HepG2 (cell line): ENCODE measurements around the gene TWNK. TPM values are rescaled to one million over a fixed set of nuclear protein-coding genes. Genes with fewer than 3 reads are reported as not detected.

Experiments
- DNMT1 ChIP-seq: sonication (generic); formaldehyde crosslinking; IDR thresholded peaks from 2 replicates; pipeline ENCODE4 v1.5.1; 2020; ENCODE audit warnings: mild to moderate bottlenecking, missing genetic modification reagents
- FOXP4 ChIP-seq: sonication (generic); formaldehyde crosslinking; IDR thresholded peaks from 2 replicates; pipeline ENCODE4 v1.4.0; 2020; ENCODE audit warnings: missing genetic modification reagents
- HNRNPL ChIP-seq: fragments of 200-400 bp; formaldehyde crosslinking; IDR thresholded peaks from 2 replicates; pipeline ENCODE4 v1.6.1; 2017; ENCODE audit warnings: mild to moderate bottlenecking, low read depth, low read length
- HOXA3 ChIP-seq: sonication (generic); formaldehyde crosslinking; IDR thresholded peaks from 2 replicates; pipeline ENCODE4 v1.5.0; 2020; ENCODE audit warnings: missing genetic modification reagents
- KDM3A ChIP-seq: IDR thresholded peaks from 2 replicates; pipeline ENCODE4 v1.6.1; 2018; ENCODE audit warnings: low read depth, missing compliant biosample characterization
- KDM6A ChIP-seq: IDR thresholded peaks from 2 replicates; pipeline ENCODE4 v1.6.1; 2016; ENCODE audit warnings: low read depth
- KMT2B ChIP-seq: IDR thresholded peaks from 2 replicates; pipeline ENCODE4 v1.6.1; 2016; ENCODE audit warnings: missing genetic modification reagents, missing compliant biosample characterization
- LBX2 ChIP-seq: sonication (generic); formaldehyde crosslinking; IDR thresholded peaks from 2 replicates; pipeline ENCODE4 v1.5.0; 2020; ENCODE audit warnings: missing genetic modification reagents, mild to moderate bottlenecking, borderline replicate concordance
- MIER3 ChIP-seq: IDR thresholded peaks from 2 replicates; pipeline ENCODE4 v1.6.1; 2016; ENCODE audit warnings: missing compliant biosample characterization, borderline replicate concordance
- MYPOP ChIP-seq: sonication (generic); formaldehyde crosslinking; IDR thresholded peaks from 2 replicates; pipeline ENCODE4 v1.8.1; 2023; ENCODE audit warnings: mild to moderate bottlenecking, moderate library complexity, missing genetic modification reagents
- NCOA2 ChIP-seq: sonication (generic); formaldehyde crosslinking; IDR thresholded peaks from 2 replicates; pipeline ENCODE4 v1.8.0; 2022; ENCODE audit warnings: inconsistent platforms
- NONO ChIP-seq, 2 experiments: fragments of 450-650 bp in 1 of 2; sonication (generic) in 1 of 2; formaldehyde crosslinking in 1 of 2; IDR thresholded peaks in 1 of 2; conservative IDR thresholded peaks in 1 of 2; 2 replicates each; pipeline versions ENCODE4 v1.6.1 to v1.8.0; 2017 to 2022; ENCODE audit warnings: mild to moderate bottlenecking in 1 of 2, missing genetic modification reagents in 1 of 2, moderate library complexity in 1 of 2
- RAD21 ChIP-seq: fragments of 450-650 bp; formaldehyde crosslinking; IDR thresholded peaks from 2 replicates; pipeline ENCODE4 v1.5.0; 2020; ENCODE audit warnings: mild to moderate bottlenecking
- TAF1 ChIP-seq: sonication (generic); formaldehyde crosslinking; IDR thresholded peaks from 2 replicates; pipeline ENCODE4 v1.4.0; 2020; ENCODE audit warnings: missing genetic modification reagents
- ZBTB25 ChIP-seq: IDR thresholded peaks from 2 replicates; pipeline ENCODE4 v1.6.1; 2018; ENCODE audit warnings: missing genetic modification reagents
- ZBTB3 ChIP-seq: sonication (generic); formaldehyde crosslinking; IDR thresholded peaks from 2 replicates; pipeline ENCODE4 v1.4.0; 2020; ENCODE audit warnings: low read depth, mild to moderate bottlenecking, moderate library complexity, missing genetic modification reagents, borderline replicate concordance
- ZNF431 ChIP-seq: sonication (generic); formaldehyde crosslinking; IDR thresholded peaks from 2 replicates; pipeline ENCODE4 v1.9.0; 2022; ENCODE audit warnings: missing genetic modification reagents, low read depth, mild to moderate bottlenecking, borderline replicate concordance
- ZNF503 ChIP-seq: sonication (generic); formaldehyde crosslinking; IDR thresholded peaks from 2 replicates; pipeline ENCODE4 v1.4.0; 2020; ENCODE audit warnings: missing genetic modification reagents
- ZNF614 ChIP-seq: IDR thresholded peaks from 2 replicates; pipeline ENCODE4 v1.6.1; 2018; ENCODE audit warnings: missing biosample characterization, missing genetic modification reagents, inconsistent platforms, borderline replicate concordance
- ZNF749 ChIP-seq: sonication (generic); formaldehyde crosslinking; IDR thresholded peaks from 2 replicates; pipeline ENCODE4 v1.8.0; 2022; ENCODE audit warnings: mild to moderate bottlenecking, missing genetic modification reagents, moderate library complexity, borderline replicate concordance
- polyA plus RNA-seq, 8 experiments: library from polyadenylated mRNA; depleted of rRNA in 3 of 8; stranded (reverse) in 7 of 8; unstranded in 1 of 8; fragments of >200 nt; fragmentation: Illumina TruSeq in 4 of 8; extraction: Trizol in 4 of 8; gene quantifications; 2 replicates each; pipeline versions ENCODE4 v1.2.1 to v1.2.3, GENCODE V29; 2011 to 2016; ENCODE audit warnings: low read depth in 4 of 8, missing spikeins in 1 of 8, mixed read lengths in 1 of 8; ENCODE audit not compliant: insufficient read depth in 1 of 8
- total RNA-seq, 5 experiments: library from RNA; depleted of rRNA; stranded (reverse); fragments of >200 nt; fragmentation: Illumina TruSeq; extraction: Trizol; gene quantifications; 2 replicates each; pipeline ENCODE4 v1.2.3, GENCODE V29; 2016; ENCODE audit warnings: low read depth in 1 of 5

TWNK gene
- total and polyA plus RNA-seq, 2 of the 13 experiments (the other 11 are each of a cell fraction or from before 2014, with no cell fraction given): 10.7 to 16.5 TPM

GRCh38 chr10:100997360-100998182, 10.2 kb downstream of the TWNK start (continued):
- TF ChIP-seq TAF1 (CRISPR knock-in tag): peak; percentile 52; the same call in 1 of the 2 replicates
- peak; percentile 38 for TF ChIP-seq KMT2B (CRISPR knock-in tag)
- TF ChIP-seq MYPOP: peak; percentile 65; the same call in 1 of the 2 replicates
- 0 out of 2 replicates have a peak, but pooled peaks have one; percentile 58 for TF ChIP-seq ZBTB3
- TF ChIP-seq NCOA2 (CRISPR knock-in tag): 0 out of 2 replicates have a peak, but pooled peaks have one; percentile 16
- TF ChIP-seq KDM6A: 0 out of 2 replicates have a peak, but pooled peaks have one; percentile 5
- TF ChIP-seq RAD21 (CRISPR knock-in tag): no peak; the same call in 1 of the 2 replicates
- TF ChIP-seq ZBTB25 (CRISPR knock-in tag): 0 out of 2 replicates have a peak, but pooled peaks have one; percentile 52
- no peak for TF ChIP-seq NONO (IDR thresholded peaks at IDR 0.05)
- TF ChIP-seq NONO (CRISPR knock-in tag; conservative IDR thresholded peaks at IDR 0.05): peak; percentile 76
- TF ChIP-seq ZNF431: peak; percentile 36
- peak; percentile 94; the same call in 1 of the 2 replicates for TF ChIP-seq DNMT1 (CRISPR knock-in tag)
- TF ChIP-seq ZNF614: peak; percentile 45; the same call in 1 of the 2 replicates
- 0 out of 2 replicates have a peak, but pooled peaks have one; percentile 54 for TF ChIP-seq ZNF503 (CRISPR knock-in tag)
- TF ChIP-seq FOXP4: 0 out of 2 replicates have a peak, but pooled peaks have one; percentile 15
- peak; percentile 24; the same call in 1 of the 2 replicates for TF ChIP-seq KDM3A (CRISPR knock-in tag)
- TF ChIP-seq LBX2 (CRISPR knock-in tag): peak; percentile 46; the same call in 1 of the 2 replicates
- 0 out of 2 replicates have a peak, but pooled peaks have one; percentile 57 for TF ChIP-seq HNRNPL
- TF ChIP-seq HOXA3 (CRISPR knock-in tag): peak; percentile 73
- TF ChIP-seq MIER3 (CRISPR knock-in tag): 0 out of 2 replicates have a peak, but pooled peaks have one; percentile 40
- TF ChIP-seq ZNF749 (CRISPR knock-in tag): no peak
